Activated T-cell treated with anti-CD3 and anti-CD28 coated beads, Interleukin-2, amount 50 U/mL, for 1 hour (primary cell): ENCODE results near the gene TMC3.
"Not testable (repeated sequence)": the region's sequence is repeated elsewhere in the genome, so short reads cannot be mapped to it uniquely, and the experiment has no call there.

Source experiments
- DNase-seq: peaks from one replicate; pipeline ENCODE4 v3.0.0-alpha.2; 2020

TMC3 gene

DNA sequence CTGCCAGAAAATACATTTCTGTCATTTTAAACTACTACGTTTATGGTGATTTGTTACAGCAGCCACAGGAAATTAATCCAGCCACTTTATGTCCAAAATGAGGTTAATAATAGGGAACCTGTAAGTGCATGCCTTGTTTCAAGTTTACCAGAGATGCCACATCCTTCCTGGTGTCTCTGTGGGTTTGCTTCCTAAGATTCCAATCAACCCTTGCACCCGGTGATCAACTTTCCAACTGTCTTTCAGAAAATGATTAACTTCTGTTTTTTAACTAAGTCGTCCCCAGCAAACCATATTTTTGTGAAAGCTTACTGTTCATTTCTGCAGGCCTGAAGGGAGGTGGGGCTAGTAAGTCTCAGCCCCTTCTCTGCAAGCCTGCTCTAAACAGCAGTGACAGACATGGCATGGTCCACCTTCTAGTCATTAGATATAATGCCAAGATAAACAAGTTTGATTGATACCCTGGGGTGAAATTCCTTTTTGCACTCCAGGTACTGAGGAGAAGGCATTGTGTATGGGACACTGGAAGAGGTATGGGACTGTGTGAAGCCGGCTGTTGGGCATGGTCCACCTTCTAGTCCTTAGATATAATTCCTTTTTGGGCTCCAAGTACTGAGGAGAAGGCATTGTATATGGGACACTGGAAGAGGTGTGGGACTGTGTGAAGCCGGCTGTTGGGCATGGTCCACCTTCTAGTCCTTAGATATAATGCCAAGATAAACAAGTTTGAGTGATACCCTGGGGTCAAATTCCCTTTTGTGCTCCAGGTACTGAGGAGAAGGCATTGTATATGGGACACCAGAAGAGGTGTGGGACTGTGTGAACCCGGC, 11.1 kb upstream of the TMC3 start:
- DNase-seq = no peak

DNA sequence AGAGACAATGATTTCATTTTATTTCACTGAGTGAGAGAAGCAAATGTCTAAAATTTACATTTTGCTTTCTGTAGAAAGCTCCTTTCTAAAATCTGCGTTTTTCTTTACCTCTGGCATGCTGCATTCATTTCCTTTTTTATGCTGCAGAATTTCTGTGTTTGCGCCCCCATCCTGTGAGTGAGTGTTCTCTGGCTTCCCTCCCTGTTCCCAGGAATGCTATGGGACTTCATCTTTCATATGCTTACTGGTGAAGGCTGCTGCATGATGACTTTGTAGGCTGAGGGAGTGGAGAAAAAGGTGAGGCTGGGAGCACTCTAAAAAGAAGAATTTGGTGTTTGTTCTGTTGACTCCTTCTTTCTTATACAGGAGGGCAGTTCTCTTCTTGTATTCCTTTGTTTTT, 7.7 kb upstream of the TMC3 start:
- no peak for DNase-seq

DNA sequence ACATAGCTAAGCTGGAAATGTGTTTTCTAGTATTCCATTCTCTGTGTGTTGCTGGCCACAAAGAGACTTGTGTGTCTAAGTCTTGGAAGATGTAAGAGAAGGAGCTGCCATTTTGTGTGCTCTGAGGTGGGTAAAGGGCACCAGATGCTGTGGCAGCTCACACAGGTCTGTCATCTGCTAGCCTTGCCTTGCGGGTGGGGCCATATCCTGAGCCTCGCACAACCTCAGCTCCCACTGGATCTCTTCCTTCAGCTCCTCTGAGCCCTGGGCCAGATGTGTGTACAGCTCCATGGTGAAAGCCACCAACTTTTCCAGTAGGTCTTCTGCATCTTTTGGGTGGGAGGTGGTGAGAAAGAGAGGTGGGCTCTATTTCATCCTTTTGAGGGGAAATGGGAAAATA, 6.7 kb upstream of the TMC3 start:
- DNase-seq = no peak

DNA sequence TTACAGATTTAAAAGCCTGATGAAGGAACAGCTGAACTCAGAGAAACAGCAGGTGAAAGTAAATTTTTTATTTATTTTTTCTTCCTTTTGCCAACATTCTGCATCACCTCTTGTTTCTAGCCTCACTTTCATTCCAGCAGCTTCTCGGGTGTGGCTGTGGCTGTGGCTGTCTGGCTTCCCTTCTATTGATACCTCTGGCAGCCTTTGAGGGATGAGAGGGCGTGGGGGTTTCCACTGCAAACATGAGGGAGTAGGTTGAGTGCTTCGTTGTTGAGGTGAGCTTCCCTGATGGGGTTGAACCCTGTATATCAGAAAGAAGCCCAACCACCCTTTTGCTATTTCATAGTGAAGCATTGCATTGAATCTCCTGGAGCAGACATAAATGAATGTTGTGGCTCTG, 6.2 kb upstream of the TMC3 start:
- DNase-seq = no peak

DNA sequence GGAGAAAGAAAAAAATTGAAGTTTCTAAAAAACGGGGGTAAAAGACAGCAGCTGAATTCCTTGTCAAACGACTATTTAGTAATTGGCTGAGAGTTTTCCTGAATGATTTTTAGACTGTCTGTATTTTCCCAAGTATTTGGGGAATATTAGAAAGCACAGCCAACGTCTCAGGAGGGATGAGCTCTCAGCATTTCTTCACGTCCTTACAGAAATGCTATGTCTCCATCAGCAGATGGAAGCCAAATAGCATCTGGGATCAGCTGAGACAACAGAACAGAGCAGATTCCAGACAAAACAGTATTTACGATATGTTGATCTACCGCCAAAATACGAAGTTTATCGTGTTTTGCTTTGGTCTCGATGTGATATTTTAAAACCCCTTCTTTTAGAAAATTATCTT, 5.3 kb upstream of the TMC3 start:
- DNase-seq = no peak

DNA sequence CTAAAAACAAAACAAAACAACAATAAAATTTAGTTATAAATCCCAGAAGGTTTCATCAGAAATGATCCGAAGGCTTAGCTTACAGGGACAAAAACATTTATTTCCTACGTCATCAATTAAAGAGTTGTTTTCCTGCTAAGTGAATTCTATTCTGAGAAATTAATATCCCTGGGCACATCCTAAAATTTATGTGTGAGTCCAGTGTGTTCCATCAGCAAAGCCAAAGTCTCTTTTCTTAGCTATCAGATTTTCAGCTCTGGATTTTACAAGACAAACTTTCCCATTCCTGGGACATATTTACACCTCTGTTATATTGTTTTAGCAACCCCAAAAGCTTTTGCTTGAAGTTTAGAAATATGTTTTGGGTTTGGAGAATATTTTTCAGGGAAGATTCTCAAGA, 4.4 kb upstream of the TMC3 start:
- no peak for DNase-seq

DNA sequence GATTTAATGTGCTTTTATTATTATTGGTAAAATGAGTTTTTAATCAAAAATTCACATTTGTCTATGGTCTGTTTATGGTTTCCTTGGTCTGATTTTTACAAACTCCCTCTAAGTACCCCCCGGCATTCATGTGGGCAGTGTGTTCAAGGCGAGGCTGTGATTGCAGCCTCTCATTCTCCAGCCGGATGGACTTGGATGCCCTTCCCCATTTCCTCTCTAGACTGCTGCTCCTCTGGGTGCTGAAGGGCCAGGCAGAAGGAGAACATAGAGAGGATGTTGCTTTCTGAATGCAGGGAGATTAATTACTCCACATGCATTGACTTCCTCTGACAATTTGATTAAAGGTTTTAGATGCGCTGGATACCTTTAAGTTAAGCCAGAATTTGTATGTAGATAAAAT, 3.9 kb upstream of the TMC3 start:
- DNase-seq = no peak

DNA sequence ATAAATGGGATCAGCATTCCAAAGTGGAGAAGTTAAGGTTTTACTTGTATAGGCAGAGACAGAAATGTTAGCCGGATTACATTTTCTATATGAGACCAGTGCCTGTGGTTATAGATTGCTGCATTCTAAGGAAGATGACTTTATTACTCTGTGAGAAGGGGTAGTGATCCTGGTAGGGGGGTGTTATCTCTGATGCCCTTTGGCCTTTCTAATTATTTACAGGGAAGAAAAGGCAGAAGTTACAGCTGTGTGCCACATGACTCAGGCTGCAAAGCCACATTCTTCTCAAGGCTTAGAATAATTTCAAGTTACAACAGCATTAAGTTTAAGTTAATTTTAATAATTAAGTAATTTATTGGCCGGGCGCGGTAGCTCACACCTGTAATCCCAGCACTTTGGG, 2.2 kb upstream of the TMC3 start:
- DNase-seq = no peak

DNA sequence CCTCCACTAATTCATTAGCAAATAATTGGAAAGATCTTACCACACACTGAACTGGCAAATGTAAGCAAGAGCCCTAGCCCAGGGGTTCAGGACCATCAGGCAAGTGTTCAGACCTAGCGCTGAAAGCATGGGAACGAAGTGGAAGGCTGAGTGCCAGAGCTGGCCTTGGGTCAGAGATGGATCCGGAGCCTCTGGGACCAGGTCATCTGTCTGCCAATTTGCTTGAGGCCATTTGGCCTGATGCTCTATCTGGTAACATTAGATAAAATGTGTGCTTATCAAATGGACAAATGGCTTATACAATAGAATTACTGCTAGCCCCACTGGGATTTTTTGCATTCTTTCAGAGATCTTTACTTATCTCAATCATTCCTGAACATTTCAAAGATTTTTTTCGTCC, 1.4 kb upstream of the TMC3 start:
- no peak for DNase-seq

DNA sequence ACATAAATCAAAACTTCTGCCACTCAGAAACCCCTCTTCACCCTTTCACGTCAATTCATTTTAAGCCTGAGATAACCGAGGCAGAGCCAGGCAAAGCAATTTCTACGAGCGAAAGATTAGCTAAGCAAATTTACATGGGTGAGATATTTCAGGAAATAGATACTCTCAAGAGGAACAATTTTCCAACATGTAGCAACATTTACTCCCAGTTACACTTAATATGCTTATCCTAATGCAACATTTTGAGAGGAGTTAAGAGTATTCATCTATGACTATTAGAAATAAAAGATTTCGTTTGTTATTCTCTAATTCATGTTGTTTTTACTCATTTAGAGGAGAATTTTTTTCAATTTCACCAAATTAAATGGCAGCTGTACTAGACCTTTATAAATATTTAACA, 837 bp downstream of the TMC3 start:
- DNase-seq = no peak

DNA sequence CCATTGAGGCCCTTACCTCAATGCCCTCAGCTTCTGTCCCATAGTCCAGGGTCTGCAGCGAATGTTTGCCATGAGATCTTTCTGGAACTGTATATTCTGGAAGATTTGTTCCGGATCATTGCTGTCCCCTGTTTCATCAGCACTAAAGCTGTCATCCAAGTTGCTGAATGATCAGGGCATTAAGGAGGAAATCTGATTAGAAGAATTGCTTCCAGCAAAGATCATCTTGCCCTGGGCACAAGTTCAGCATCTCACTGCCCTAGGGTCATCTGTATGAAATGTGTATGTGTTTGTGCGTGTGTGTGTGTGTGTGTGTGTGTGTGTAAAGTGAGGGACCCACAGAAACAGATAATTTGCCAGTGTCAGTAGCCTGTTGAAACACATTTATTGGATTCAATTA, 1.4 kb downstream of the TMC3 start:
- no peak for DNase-seq

DNA sequence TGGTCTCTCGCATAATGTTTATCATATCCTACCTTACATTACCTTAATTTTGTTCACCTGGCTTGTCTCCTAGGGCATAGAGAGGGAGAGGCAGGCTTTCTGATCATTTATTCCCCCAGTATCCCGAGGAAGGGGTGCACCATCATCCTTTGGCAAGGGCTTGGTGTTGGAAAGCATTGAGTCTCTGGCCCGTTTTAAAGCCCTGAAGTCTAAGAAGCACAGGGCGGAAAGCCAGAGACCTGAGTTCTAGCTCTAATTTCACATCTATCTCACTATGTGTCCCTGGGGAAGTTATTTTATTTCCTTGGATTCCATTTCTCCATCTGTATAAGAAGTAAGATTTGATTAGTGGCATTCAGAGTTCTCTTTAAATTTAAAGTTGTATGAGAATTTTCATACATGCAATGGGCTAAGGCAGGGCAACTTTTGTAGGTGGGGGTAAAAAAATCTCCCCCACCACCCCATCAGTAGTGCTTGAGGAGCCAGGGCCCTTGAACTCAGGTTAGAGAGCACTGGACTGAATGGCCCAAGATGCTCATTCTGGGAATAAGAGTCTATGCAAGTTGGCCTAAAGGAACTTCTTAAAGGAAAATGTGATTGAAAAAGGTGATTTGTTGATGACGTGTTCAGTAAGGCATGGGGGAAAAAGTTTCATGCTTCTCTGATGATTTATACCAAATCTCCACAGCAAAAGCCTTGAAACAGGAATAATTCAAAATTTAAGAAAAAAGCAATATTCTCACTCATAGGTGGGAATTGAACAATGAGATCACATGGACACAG, 10.1 kb downstream of the TMC3 start:
- no peak for DNase-seq

DNA sequence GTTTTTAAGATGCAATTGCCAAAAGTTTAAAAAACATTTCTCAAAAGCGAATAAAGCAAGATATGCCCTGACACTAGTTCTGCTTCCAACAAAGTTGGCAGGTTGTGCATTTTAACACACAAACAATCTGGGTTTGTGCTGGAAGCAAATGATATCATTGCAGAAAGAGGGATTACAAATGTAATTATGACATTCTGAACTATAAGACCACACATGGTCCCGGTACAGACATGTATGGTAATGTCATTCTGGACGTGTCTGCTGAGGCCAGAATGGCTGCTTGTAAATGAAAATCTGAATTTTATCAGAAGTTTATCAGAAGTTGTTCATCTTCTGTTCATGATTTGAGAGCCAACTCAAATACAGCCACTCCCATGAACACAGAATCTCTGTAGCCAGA, 10.7 kb downstream of the TMC3 start:
- DNase-seq = no peak

DNA sequence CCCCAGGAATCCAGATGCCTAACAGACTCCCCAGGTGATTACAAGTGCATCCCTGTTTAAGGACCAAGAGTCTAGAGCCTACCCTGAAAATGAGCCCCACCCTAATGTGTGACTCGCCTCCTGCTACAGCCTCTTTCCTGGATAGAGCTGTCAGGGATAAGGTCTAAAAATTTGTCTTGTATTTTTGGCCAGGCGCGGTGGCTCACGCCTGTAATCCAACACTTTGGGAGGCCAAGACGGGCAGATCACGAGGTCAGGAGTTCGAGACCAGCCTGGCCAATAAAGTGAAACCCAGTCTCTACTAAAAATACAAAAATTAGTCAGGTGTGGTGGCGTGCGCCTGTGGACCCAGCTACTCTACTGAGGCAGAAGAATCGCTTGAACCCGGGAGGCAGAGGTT, 11.2 kb downstream of the TMC3 start:
- no peak for DNase-seq

DNA sequence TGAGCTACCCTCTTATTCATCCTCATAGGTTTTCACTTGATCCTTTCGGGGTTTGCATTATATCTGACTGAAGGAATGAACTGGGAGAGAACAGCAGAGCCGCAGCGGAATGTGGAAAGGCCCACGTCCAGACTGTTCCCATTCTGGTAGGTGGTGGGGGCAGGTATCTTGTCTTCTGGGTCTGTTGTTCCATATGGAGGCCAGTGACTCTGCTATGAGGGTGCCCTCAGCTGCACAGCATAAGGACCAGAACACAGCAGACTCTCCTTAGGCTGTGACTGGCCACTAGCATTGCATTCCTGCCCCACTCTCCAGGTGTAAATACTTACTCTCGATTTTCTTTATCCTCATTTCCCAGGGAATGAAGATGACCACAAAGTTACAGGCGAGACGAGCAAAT, 12.1 kb downstream of the TMC3 start:
- DNase-seq = no peak

DNA sequence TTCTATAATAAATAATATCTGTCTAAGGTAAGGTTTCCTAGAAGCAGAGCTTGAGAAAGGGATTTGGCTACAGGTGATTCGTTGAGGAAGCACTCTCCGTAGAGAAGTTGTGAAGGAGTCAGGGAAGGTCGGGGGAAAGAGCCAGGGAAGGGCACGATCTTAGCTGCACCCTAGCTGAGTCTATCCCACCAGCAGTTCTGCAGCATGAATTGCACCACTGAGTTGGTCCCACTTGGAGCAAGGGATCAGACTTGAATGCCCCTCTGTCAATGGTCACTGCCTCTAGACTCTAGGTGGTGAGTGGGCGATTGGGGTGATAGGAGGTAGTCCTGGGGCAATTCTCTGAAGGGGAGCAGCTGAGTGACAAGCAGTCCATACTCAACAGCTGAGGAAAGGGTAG, 13.5 kb downstream of the TMC3 start:
- DNase-seq = no peak

DNA sequence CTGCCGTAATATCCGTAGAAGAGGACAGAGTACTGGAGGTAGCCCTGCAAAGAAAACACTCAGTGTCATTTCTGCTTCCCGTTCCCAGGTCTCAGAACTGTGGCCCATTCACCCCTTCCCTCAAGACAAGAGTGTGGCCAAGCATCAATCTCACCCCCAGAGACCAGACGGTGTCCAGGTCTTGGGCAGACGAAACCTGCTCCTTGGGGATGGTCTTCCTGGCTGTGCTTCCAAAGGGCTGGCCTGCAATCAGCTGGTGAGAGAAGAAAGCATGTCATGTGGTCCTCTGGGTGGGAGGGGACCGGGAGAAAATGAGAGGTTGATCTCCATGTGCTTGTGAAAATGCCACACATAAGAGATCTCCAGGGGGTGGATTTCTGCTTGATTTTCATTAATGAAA, 15.8 kb downstream of the TMC3 start:
- DNase-seq = no peak

DNA sequence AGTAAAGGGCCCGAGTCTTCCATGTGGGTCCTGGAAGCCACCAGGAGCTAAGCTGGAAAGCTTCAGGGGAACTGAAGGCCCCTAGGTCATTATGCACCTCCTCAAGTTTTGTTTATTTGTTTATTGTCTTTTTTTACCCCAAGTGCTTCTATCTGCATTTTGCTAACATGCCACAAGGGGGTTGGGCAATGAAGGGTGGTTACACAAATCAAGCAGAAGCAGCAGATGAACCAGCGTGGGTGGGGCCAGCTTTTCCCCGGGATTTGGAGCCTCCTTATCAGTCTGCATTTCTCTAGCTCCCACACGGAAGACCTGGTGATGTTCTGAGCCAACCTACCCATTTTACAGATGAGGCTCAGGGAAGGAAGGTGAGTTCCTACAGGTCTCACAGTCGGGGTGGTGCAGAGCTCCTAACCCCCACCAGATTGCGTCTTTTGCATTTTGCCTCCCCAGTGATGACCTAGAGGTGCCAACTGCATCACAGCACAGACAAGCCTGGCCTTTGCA, 16.8 kb downstream of the TMC3 start:
- no peak for DNase-seq

DNA sequence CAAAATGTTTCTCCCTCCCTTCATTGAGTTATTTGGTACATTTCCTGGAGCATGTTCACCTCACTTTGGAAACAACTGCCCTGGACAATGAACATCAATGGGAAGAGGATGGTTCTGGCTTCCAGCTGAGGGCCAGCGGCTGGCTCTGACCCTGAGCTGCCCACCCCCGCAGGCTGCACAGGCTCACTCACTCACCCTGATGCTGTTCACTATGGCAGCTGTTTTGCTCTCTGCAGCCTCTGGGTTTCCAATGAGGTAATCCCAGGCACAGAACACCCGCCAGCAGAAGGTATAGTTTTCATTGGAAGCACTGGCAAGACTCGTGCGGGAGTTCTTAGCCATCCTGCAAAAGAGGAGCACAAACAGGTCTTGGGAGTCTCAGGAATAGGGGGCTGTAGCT, 17.8 kb downstream of the TMC3 start:
- no peak for DNase-seq

DNA sequence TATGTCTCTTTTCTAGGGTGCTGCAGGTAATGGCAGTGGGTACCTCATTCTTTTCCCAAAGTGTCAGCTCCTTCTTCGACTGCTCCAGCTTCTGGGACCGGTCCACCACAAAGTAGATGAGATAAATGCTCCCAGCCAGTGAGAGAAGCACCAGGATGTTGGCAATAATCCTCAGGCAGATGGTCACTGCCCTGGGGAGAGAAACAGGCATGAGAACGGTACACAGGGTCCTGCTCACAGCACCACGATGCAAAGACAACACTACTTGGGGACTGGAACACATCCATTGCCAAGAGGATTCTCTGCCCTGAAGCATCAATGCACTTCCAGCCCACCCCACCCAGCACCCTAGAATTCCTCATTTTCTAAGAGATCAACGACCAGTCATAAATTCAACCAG, 22.4 kb downstream of the TMC3 start:
- DNase-seq = no peak

DNA sequence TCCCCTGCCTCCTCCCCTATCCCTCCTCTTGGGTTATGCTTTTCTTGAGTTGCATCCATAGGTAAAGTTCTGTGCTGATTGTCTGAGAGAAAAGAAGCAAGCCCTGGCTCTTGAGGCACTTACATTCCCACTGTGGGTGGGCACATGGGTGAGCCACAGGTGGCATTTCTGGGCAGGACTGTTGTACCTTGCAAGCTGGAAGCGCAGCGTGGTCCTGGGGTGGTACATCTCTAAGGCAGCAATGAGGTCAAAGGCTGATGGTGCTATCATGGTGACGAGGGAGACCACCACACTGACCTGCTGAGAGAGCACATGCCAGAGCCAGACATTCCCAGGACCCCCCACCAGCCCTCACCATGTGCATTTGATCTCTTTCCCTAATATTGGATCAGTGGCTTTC, 24.7 kb downstream of the TMC3 start:
- no peak for DNase-seq

DNA sequence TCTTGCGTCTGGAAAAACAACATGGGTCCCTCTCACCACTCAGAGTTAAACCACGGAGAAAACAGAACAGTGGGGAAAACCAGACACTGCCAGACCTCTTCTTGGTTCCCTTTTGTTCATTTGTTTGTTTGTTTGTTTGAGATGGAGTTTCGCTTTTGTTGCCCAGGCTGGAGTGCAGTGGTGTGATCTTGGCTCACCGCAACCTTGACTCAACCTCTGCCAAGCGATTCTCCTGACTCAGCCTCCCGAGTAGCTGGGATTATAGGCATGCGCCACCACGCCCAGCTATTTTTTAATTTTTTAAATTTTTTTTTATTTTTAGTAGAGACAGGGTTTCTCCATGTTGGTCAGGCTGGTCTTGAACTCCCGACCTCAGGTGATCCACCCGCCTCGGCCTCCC, 25.3 kb downstream of the TMC3 start:
- not testable (repeated sequence) for DNase-seq

DNA sequence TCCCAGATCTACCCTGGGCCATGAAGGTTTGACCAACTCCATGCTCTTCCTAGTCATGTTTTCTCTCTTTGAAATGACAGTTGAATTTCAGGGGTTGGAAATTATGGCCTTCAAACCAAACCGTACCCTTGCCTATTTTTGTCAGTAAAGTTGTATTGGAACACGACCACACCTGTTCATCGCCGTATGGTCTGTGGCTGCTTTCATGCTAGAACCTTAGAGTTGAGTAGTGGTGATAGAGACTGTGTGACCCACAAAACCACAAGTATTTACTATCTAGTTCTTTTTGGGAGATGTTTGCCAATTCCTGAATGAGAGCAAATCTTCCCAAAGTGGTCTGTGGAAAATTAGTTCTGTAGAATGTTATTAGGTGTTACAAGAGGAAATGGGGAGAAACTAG, 26.1 kb downstream of the TMC3 start:
- DNase-seq = no peak

DNA sequence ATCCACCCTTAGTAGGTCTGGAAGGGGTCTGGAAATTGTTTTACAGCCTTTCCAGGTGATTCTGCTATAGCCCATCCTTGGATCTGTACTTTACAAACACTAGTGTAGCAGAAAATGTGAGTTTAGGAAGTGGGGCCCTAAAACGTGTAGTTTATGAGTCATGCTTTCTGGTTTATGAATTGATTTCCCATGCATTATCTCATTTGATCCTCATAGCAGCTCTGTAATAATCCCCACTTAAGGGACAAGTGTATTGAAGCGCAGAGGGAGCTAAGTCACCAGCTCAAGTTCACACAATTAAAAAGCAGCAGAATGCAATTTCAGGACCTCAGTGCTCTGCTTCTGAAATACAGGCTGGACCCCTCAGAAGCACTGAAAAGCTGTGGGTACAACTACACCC, 27.4 kb downstream of the TMC3 start:
- DNase-seq = no peak

DNA sequence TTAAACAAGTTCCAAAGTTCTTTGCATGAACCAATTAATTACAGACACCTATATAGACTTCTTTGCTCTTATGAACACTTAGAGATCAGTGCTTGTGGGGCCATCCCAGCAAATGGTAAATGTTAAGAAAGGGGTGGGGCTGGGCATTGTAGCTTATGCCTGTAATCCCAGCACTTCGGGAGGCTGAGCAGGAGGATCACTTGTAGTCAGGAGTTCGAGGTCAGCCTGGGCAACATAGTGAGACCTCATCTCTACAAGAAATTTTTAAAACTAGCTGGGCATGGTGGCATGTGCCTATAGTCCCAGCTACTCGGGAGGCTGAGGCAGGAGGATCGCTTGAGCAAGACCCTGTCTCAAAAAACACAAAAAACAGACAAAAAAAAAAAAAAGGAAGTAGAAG, 30.6 kb downstream of the TMC3 start:
- no peak for DNase-seq
